DOHH2 (cell line): Measurements from ENCODE around the gene SAMD15.
A peak's percentile ranks its signal among the peaks of the same experiment; 100 is the strongest.
"Not testable (repeated sequence)": the region's sequence is repeated elsewhere in the genome, so short reads cannot be mapped to it uniquely, and the experiment has no call there.

Experiments
- H3F3A ChIP-seq: fragments of 200-600 bp; sonication (generic), shearing (Covaris generic); 2 replicates; pipeline ENCODE4 v1.6.0; 2016; ENCODE audit warnings: antibody characterized with exemption, mild to moderate bottlenecking; ENCODE audit not compliant: control insufficient read depth, insufficient read depth
- H3K27ac ChIP-seq: fragments of 200-600 bp; sonication (generic); 2 replicates; pipeline ENCODE4 v1.5.1; 2014; ENCODE audit warnings: low read depth, mild to moderate bottlenecking, low read length, moderate library complexity
- H3K27me3 ChIP-seq: fragments of 200-600 bp; sonication (generic); 2 replicates; pipeline ENCODE4 v1.6.1; 2014; ENCODE audit warnings: mild to moderate bottlenecking, low read length, mixed read lengths; ENCODE audit not compliant: control insufficient read depth
- H3K36me3 ChIP-seq: fragments of 200-600 bp; sonication (generic); 2 replicates; pipeline ENCODE4 v1.6.1; 2014; ENCODE audit warnings: mild to moderate bottlenecking, low read length, moderate library complexity, mixed read lengths; ENCODE audit not compliant: control insufficient read depth
- H3K4me1 ChIP-seq: fragments of 200-600 bp; sonication (generic); 2 replicates; pipeline ENCODE4 v1.6.1; 2014; ENCODE audit warnings: mild to moderate bottlenecking, low read length, mixed read lengths; ENCODE audit not compliant: control insufficient read depth
- H3K4me2 ChIP-seq: fragments of 200-600 bp; sonication (generic); 2 replicates; pipeline ENCODE4 v1.6.0; 2014; ENCODE audit warnings: mild to moderate bottlenecking, low read length, moderate library complexity
- H3K4me3 ChIP-seq: fragments of 200-600 bp; sonication (generic); 2 replicates; pipeline ENCODE4 v1.5.1; 2014; ENCODE audit warnings: mild to moderate bottlenecking, low read length, mixed read lengths
- H3K79me2 ChIP-seq: fragments of 200-600 bp; sonication (generic); 2 replicates; pipeline ENCODE4 v1.6.1; 2014; ENCODE audit warnings: mild to moderate bottlenecking, low read length, mixed read lengths; ENCODE audit not compliant: control insufficient read depth
- H3K9me2 ChIP-seq: fragments of 200-600 bp; sonication (generic); replicated peaks from 2 replicates; pipeline ENCODE4 v1.6.1; 2014; ENCODE audit warnings: mild to moderate bottlenecking, low read length, mixed read lengths; ENCODE audit not compliant: control insufficient read depth
- H3K9me3 ChIP-seq: fragments of 200-600 bp; sonication (generic); 2 replicates; pipeline ENCODE4 v1.6.1; 2014; ENCODE audit warnings: antibody characterized with exemption, low read length, mixed read lengths; ENCODE audit not compliant: control insufficient read depth, insufficient read depth
- H4K20me1 ChIP-seq: fragments of 200-600 bp; sonication (generic); 2 replicates; pipeline ENCODE4 v1.6.0; 2014; ENCODE audit warnings: low read depth, mild to moderate bottlenecking, antibody characterized with exemption, low read length, moderate library complexity; ENCODE audit not compliant: control insufficient read depth, insufficient read depth
- CTCF ChIP-seq: fragments of 200-600 bp; sonication (generic); IDR thresholded peaks from one replicate; pipeline ENCODE4 v1.5.1; 2014; ENCODE audit warnings: antibody characterized with exemption, mild to moderate bottlenecking, low read depth, low read length; ENCODE audit not compliant: poor library complexity, severe bottlenecking
- EZH2phosphoT487 ChIP-seq: fragments of 200-600 bp; sonication (generic); IDR thresholded peaks from 2 replicates; pipeline ENCODE4 v1.6.1; 2017; ENCODE audit warnings: borderline replicate concordance, mild to moderate bottlenecking, antibody characterized with exemption, low read length, moderate library complexity, mixed read lengths

The SAMD15 gene

GRCh38 chr14:77376771-77377501, at the start of gene SAMD15, which contains the start of gene TMED8:
SAMD15 (plus strand) TSS chr14:77377379; CDS start chr14:77377419, 40 bp downstream.
TMED8 (minus strand) TSS chr14:77377094; CDS start chr14:77377053, 41 bp downstream.
- Histone ChIP-seq H3K4me1 (peaks cover 43% of the 10 kb centered on the region), H3K9me3 (no peaks in the 10 kb centered on the region)

GRCh38 chr14:77329872-77330271, 47.3 kb upstream of the SAMD15 start:
- TF ChIP-seq EZH2phosphoT487 (no peak), CTCF (no peak)
- Histone ChIP-seq H3K27me3 (no peaks in the 10 kb centered on the region), H3K36me3 (no peaks in the 10 kb centered on the region), H3K27ac (no peak overlapping the region), H3K4me3 (no peak overlapping the region), H3K9me2 (no peaks in the 10 kb centered on the region), H3K9me3 (no peaks in the 10 kb centered on the region), H3F3A (no peaks in the 10 kb centered on the region), H3K4me1 (no peaks in the 10 kb centered on the region), H3K79me2 (no peaks in the 10 kb centered on the region), H4K20me1 (no peaks in the 10 kb centered on the region), H3K4me2 (no peak overlapping the region)

More at GRCh38 chr14:77376771-77377501, at the start of gene SAMD15, which contains the start of gene TMED8:
- Histone ChIP-seq H3F3A (peaks cover 30% of the 10 kb centered on the region), H3K27me3 (no peaks in the 10 kb centered on the region), H3K4me2 (peak within 1 kb of the TSS; percentile 80), H3K9me2 (no peaks in the 10 kb centered on the region), H3K36me3 (peaks cover 39% of the 10 kb centered on the region), H3K79me2 (peaks cover 42% of the 10 kb centered on the region), H3K4me3 (peak within 1 kb of the TSS; percentile 99), H3K27ac (peak within 1 kb of the TSS; percentile 99), H4K20me1 (no peaks in the 10 kb centered on the region)
- TF ChIP-seq EZH2phosphoT487, result no peak
- no peak for TF ChIP-seq CTCF

GRCh38 chr14:77335576-77335975, 41.6 kb upstream of the SAMD15 start:
- Histone ChIP-seq H3K79me2 (no peaks in the 10 kb centered on the region), H3K27ac (no peak overlapping the region), H3K9me2 (no peaks in the 10 kb centered on the region), H3K4me2 (no peak overlapping the region), H4K20me1 (no peaks in the 10 kb centered on the region), H3K4me1 (no peaks in the 10 kb centered on the region), H3F3A (peaks cover 8% of the 10 kb centered on the region), H3K36me3 (peaks cover 43% of the 10 kb centered on the region), H3K9me3 (no peaks in the 10 kb centered on the region), H3K27me3 (no peaks in the 10 kb centered on the region), H3K4me3 (no peak overlapping the region)
- TF ChIP-seq EZH2phosphoT487, result no peak
- no peak for TF ChIP-seq CTCF

GRCh38 chr14:77337255-77337654, 39.9 kb upstream of the SAMD15 start:
- H3K36me3 ChIP-seq, result peaks cover 59% of the 10 kb centered on the region
- not testable (repeated sequence) for H3K9me3 ChIP-seq, H4K20me1 ChIP-seq, H3K4me1 ChIP-seq, H3K27ac ChIP-seq, H3K4me3 ChIP-seq, H3K27me3 ChIP-seq, H3K9me2 ChIP-seq, H3K4me2 ChIP-seq, H3K79me2 ChIP-seq, H3F3A ChIP-seq
